OCI-LY7 (cell line): ENCODE results near the gene NFATC2IP.

Experiments
- EZH2phosphoT487 ChIP-seq: fragments of 200-600 bp; sonication (generic); IDR thresholded peaks from 2 replicates; pipeline ENCODE4 v1.6.1; 2018; ENCODE audit warnings: low read depth, borderline replicate concordance, mild to moderate bottlenecking, mixed run types, antibody characterized with exemption, low read length, moderate library complexity, mixed read lengths
- TF ChIP-seq, protein P1 (sequence below): fragments of 200-600 bp; sonication (generic); conservative IDR thresholded peaks from 2 replicates; pipeline ENCODE4 v1.5.1; 2014; ENCODE audit warnings: mild to moderate bottlenecking, antibody characterized with exemption, low read length, moderate library complexity, mixed read lengths

DNA sequence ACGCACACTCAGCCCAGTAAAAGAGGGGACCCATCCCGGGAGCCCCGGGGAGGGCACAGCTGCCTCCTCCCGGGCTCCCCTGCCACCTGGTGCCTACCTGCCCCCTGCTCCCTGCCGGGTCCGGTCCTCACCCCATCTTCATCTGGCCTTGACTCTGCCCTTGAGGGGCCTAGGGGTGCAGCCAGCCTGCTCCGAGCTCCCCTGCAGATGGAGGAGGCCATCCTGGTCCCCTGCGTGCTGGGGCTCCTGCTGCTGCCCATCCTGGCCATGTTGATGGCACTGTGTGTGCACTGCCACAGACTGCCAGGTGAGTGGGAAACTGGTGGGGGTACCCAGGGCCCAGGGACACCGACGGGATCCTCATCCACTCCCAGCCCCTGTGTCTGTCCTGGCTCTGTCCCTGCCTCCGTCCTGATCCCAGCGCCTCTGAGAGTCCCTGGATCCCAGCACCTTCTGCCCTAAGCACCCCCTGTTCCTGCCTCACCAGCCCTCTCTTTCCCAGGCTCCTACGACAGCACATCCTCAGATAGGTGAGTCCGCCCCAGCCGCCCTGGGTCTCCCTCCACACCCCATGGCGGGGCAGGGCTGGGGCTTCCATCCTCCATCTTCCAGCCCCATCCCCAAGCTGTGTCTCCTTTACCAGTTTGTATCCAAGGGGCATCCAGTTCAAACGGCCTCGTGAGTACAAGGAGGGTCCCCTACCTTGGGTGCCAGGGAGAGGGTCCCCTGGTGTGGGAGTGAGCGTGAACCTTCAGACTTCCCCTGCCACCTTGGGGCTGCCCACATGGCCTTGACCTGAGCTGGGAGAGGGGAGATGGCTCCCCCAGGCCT, 34.7 kb downstream of the NFATC2IP start:
- TF ChIP-seq, protein P1, sequence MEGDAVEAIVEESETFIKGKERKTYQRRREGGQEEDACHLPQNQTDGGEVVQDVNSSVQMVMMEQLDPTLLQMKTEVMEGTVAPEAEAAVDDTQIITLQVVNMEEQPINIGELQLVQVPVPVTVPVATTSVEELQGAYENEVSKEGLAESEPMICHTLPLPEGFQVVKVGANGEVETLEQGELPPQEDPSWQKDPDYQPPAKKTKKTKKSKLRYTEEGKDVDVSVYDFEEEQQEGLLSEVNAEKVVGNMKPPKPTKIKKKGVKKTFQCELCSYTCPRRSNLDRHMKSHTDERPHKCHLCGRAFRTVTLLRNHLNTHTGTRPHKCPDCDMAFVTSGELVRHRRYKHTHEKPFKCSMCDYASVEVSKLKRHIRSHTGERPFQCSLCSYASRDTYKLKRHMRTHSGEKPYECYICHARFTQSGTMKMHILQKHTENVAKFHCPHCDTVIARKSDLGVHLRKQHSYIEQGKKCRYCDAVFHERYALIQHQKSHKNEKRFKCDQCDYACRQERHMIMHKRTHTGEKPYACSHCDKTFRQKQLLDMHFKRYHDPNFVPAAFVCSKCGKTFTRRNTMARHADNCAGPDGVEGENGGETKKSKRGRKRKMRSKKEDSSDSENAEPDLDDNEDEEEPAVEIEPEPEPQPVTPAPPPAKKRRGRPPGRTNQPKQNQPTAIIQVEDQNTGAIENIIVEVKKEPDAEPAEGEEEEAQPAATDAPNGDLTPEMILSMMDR = no peak
- no peak for TF ChIP-seq EZH2phosphoT487
